Liver (tissue), 3 donors: ENCODE measurements around the gene CFAP410.

Experiments used
- CTCF ChIP-seq: fragments of 150-350 bp; IDR thresholded peaks from 2 replicates; pipeline ENCODE4 v1.5.1; 2017; ENCODE audit warnings: improper control_type of control experiment, low read depth, low read length; ENCODE audit not compliant: missing input control
- FOXA1 ChIP-seq: IDR thresholded peaks from 2 replicates; pipeline ENCODE4 v1.6.1; 2016; ENCODE audit warnings: antibody characterized with exemption
- GABPA ChIP-seq, 2 donors: IDR thresholded peaks in 1 of 2; conservative IDR thresholded peaks in 1 of 2; 2 replicates each; pipeline ENCODE4 v1.6.1; 2016; ENCODE audit warnings: antibody characterized with exemption in 2 of 2, mild to moderate bottlenecking in 1 of 2, moderate library complexity in 1 of 2
- HNF4A ChIP-seq, 2 donors: conservative IDR thresholded peaks; 2 replicates each; pipeline ENCODE4 v1.6.1; 2016; ENCODE audit warnings: antibody characterized with exemption in 2 of 2, mild to moderate bottlenecking in 2 of 2
- JUND ChIP-seq, 2 donors: IDR thresholded peaks; 2 replicates each; pipeline ENCODE4 v1.6.1; 2016; ENCODE audit warnings: antibody characterized with exemption in 2 of 2
- MAX ChIP-seq: IDR thresholded peaks from 2 replicates; pipeline ENCODE4 v1.6.1; 2016; ENCODE audit warnings: antibody characterized with exemption
- REST ChIP-seq: IDR thresholded peaks from 2 replicates; pipeline ENCODE4 v1.6.1; 2016; ENCODE audit warnings: antibody characterized with exemption, mild to moderate bottlenecking
- TAF1 ChIP-seq: conservative IDR thresholded peaks from 2 replicates; pipeline ENCODE4 v1.6.1; 2016; ENCODE audit warnings: antibody characterized with exemption, mild to moderate bottlenecking
- YY1 ChIP-seq: IDR thresholded peaks from 2 replicates; pipeline ENCODE4 v1.6.1; 2016; ENCODE audit warnings: antibody characterized with exemption, mild to moderate bottlenecking
- donor health status: healthy.
- donor health status: healthy.

- TF ChIP-seq GABPA (IDR thresholded peaks at IDR 0.05 in 1 of 2, conservative IDR thresholded peaks at IDR 0.05 in 1 of 2) = no peak
- TF ChIP-seq CTCF = no peak
- no peak for TF ChIP-seq TAF1
- no peak for TF ChIP-seq REST
- no peak for TF ChIP-seq YY1
- TF ChIP-seq JUND (IDR thresholded peaks at IDR 0.05) = no peak
- no peak for TF ChIP-seq HNF4A (conservative IDR thresholded peaks at IDR 0.05)
- TF ChIP-seq FOXA1 = no peak
- TF ChIP-seq MAX = no peak
Observed at GRCh38 chr21:44376606-44377005, 37.4 kb upstream of the CFAP410 start.
